GM23338 (cell line): ENCODE data around the gene PTGDR2. TPM values are rescaled to one million over a fixed set of nuclear protein-coding genes. Genes with fewer than 3 reads are reported as not detected.

Experiments used
- ATAC-seq: fragments of 200-7000 bp; cut with Tn5 transposase; 3 replicates; pipeline ENCODE4 v1.9.1; 2020
- DNase-seq: peaks from one replicate; pipeline ENCODE4 v3.0.0-alpha.2; 2015; ENCODE audit warnings: low spot score
- H2AFZ ChIP-seq: fragments of 200-600 bp; sonication (generic); 2 replicates; pipeline ENCODE4 v1.8.0; 2016; ENCODE audit warnings: antibody characterized with exemption, mild to moderate bottlenecking, moderate library complexity
- H3F3A ChIP-seq: fragments of 200-600 bp; sonication (generic); replicated peaks from 2 replicates; pipeline ENCODE4 v1.8.0; 2017; ENCODE audit warnings: antibody characterized with exemption, mixed run types, low read depth
- H3K27ac ChIP-seq: fragments of 200-600 bp; sonication (generic); 2 replicates; pipeline ENCODE4 v1.6.1; 2016; ENCODE audit warnings: low read depth
- H3K27me3 ChIP-seq: fragments of 200-600 bp; sonication (generic); 2 replicates; pipeline ENCODE4 v1.8.0; 2016; ENCODE audit warnings: mild to moderate bottlenecking, mixed run types, moderate library complexity; ENCODE audit not compliant: insufficient read depth
- H3K36me3 ChIP-seq: fragments of 200-600 bp; sonication (generic); 2 replicates; pipeline ENCODE4 v1.8.0; 2016; ENCODE audit warnings: mild to moderate bottlenecking; ENCODE audit not compliant: insufficient read depth
- H3K4me1 ChIP-seq: fragments of 200-600 bp; sonication (generic); 2 replicates; pipeline ENCODE4 v1.8.0; 2016; ENCODE audit warnings: mild to moderate bottlenecking, moderate library complexity; ENCODE audit not compliant: insufficient read depth
- H3K4me2 ChIP-seq: fragments of 200-600 bp; sonication (generic); 2 replicates; pipeline ENCODE4 v1.7.1; 2017; ENCODE audit warnings: mixed run types
- H3K4me3 ChIP-seq: fragments of 200-600 bp; sonication (generic); 2 replicates; pipeline ENCODE4 v1.6.1; 2016; ENCODE audit warnings: mixed run types
- H3K79me2 ChIP-seq: fragments of 200-600 bp; sonication (generic); replicated peaks from 2 replicates; pipeline ENCODE4 v1.8.0; 2017; ENCODE audit warnings: mild to moderate bottlenecking; ENCODE audit not compliant: insufficient read depth
- H3K9me2 ChIP-seq: fragments of 200-600 bp; sonication (generic); 2 replicates; pipeline ENCODE4 v1.8.0; 2017; ENCODE audit not compliant: insufficient read depth
- H4K20me1 ChIP-seq: fragments of 200-600 bp; sonication (generic); replicated peaks from 2 replicates; pipeline ENCODE4 v1.8.0; 2017; ENCODE audit warnings: mild to moderate bottlenecking; ENCODE audit not compliant: insufficient read depth
- H3K27ac Mint-ChIP-seq: 2 replicates; pipeline ENCODE4 v1.8.0; 2020; ENCODE audit warnings: inconsistent platforms, mild to moderate bottlenecking, moderate library complexity, mixed read lengths
- H3K27me3 Mint-ChIP-seq: 3 replicates; pipeline ENCODE4 v1.8.0; 2022; ENCODE audit warnings: low read depth, mild to moderate bottlenecking, moderate library complexity, mixed read lengths, inconsistent platforms; ENCODE audit not compliant: insufficient read depth, poor library complexity
- H3K36me3 Mint-ChIP-seq: 3 replicates; pipeline ENCODE4 v1.8.0; 2021; ENCODE audit warnings: low read depth, mild to moderate bottlenecking, inconsistent platforms, moderate library complexity, mixed read lengths
- H3K4me1 Mint-ChIP-seq: 3 replicates; pipeline ENCODE4 v1.8.0; 2020; ENCODE audit warnings: mild to moderate bottlenecking, inconsistent platforms, mixed read lengths
- H3K4me3 Mint-ChIP-seq: 3 replicates; pipeline ENCODE4 v1.8.0; 2021; ENCODE audit warnings: moderate library complexity, mild to moderate bottlenecking, inconsistent platforms, mixed read lengths
- H3K9me3 Mint-ChIP-seq: 3 replicates; pipeline ENCODE4 v1.8.0; 2020; ENCODE audit warnings: moderate library complexity, mild to moderate bottlenecking, inconsistent platforms, mixed read lengths
- CREB1 ChIP-seq: fragments of 250-450 bp; sonication (Bioruptor Pico); IDR thresholded peaks from 2 replicates; pipeline ENCODE4 v1.5.0; 2020; ENCODE audit warnings: low read depth, mild to moderate bottlenecking, moderate library complexity
- EZH2phosphoT487 ChIP-seq: fragments of 200-600 bp; sonication (generic); IDR thresholded peaks from one replicate; pipeline ENCODE4 v1.8.1; 2018; ENCODE audit warnings: antibody characterized with exemption; ENCODE audit not compliant: unreplicated experiment
- JUNB ChIP-seq: IDR thresholded peaks from one replicate; pipeline ENCODE4 v1.6.1; 2016; ENCODE audit warnings: antibody characterized with exemption; ENCODE audit not compliant: unreplicated experiment
- POLR2AphosphoS5 ChIP-seq: IDR thresholded peaks from 2 replicates; pipeline ENCODE4 v1.6.1; 2016; ENCODE audit warnings: antibody characterized with exemption, low read depth
- STAT1 ChIP-seq: IDR thresholded peaks from one replicate; pipeline ENCODE4 v1.6.1; 2016; ENCODE audit warnings: antibody characterized with exemption; ENCODE audit not compliant: unreplicated experiment
- polyA plus RNA-seq: library from polyadenylated mRNA; unstranded; fragments of >200 nt; fragmentation: Nextera tagmentation; extraction: Ambion mirVana; gene quantifications from 2 replicates; pipeline ENCODE4 v1.2.1, GENCODE V29; 2016
- total RNA-seq: library from RNA; depleted of rRNA; stranded (reverse); fragments of >200 nt; shearing (Covaris generic); gene quantifications from 2 replicates; pipeline ENCODE4 v1.2.3, GENCODE V29; 2014
- TF ChIP-seq, protein P1 (sequence below): fragments of 250-450 bp; sonication (Bioruptor Pico); IDR thresholded peaks from 2 replicates; pipeline ENCODE4 v1.5.0; 2020; ENCODE audit warnings: mild to moderate bottlenecking, moderate library complexity
- TF ChIP-seq, protein P2 (sequence below): IDR thresholded peaks from 2 replicates; pipeline ENCODE4 v1.6.1; 2016; ENCODE audit warnings: antibody characterized with exemption

The PTGDR2 gene
- total and polyA plus RNA-seq, 2 experiments from 2014 or later = 0.24 to 0.73 TPM

DNA sequence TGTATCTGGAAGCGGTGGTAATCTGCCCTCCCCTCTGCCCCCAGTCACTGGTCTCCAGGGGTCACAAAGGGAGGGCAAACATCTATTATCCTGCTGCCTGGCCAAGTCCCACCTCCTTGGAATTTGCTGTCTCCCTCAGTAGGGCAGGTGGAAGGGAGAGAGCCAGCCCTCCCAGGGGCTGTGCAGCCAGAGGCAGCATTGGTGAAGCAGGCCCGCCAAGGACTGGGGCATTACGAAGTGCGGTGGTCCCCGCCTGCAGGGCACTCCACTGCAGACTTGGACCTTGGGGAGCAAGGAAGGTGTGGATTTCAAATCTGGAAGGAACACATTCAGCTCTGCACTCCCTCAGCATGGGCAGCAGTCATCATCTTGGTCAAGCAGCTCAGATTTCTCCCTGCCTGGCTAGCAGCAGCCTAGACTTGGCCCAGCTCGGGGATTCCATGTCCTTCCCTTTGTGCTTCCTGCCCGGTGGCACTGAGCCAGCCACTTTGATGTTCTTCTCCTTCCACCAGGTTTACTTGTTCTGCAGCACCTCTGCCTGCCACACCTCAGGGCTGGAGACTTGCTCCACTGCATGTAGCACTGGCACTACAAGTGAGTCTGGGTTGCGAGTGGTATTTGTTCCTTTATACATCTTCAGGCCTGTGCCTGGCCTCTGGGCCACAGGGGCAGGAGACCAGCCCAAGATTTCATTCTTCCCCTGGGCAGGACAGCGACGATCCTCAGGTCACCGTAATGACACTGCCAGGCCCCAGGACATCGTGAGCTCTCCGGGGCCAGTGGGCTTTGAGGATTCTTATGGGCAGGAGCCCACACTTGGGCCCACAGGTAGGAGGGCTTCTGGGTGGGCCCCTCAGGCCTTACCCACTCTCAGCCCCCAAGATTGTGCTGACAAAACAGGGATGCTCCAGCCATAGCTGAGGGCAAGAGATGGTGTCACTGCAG is 18.9 kb upstream of the PTGDR2 start (continued):
- TF ChIP-seq, protein P1, sequence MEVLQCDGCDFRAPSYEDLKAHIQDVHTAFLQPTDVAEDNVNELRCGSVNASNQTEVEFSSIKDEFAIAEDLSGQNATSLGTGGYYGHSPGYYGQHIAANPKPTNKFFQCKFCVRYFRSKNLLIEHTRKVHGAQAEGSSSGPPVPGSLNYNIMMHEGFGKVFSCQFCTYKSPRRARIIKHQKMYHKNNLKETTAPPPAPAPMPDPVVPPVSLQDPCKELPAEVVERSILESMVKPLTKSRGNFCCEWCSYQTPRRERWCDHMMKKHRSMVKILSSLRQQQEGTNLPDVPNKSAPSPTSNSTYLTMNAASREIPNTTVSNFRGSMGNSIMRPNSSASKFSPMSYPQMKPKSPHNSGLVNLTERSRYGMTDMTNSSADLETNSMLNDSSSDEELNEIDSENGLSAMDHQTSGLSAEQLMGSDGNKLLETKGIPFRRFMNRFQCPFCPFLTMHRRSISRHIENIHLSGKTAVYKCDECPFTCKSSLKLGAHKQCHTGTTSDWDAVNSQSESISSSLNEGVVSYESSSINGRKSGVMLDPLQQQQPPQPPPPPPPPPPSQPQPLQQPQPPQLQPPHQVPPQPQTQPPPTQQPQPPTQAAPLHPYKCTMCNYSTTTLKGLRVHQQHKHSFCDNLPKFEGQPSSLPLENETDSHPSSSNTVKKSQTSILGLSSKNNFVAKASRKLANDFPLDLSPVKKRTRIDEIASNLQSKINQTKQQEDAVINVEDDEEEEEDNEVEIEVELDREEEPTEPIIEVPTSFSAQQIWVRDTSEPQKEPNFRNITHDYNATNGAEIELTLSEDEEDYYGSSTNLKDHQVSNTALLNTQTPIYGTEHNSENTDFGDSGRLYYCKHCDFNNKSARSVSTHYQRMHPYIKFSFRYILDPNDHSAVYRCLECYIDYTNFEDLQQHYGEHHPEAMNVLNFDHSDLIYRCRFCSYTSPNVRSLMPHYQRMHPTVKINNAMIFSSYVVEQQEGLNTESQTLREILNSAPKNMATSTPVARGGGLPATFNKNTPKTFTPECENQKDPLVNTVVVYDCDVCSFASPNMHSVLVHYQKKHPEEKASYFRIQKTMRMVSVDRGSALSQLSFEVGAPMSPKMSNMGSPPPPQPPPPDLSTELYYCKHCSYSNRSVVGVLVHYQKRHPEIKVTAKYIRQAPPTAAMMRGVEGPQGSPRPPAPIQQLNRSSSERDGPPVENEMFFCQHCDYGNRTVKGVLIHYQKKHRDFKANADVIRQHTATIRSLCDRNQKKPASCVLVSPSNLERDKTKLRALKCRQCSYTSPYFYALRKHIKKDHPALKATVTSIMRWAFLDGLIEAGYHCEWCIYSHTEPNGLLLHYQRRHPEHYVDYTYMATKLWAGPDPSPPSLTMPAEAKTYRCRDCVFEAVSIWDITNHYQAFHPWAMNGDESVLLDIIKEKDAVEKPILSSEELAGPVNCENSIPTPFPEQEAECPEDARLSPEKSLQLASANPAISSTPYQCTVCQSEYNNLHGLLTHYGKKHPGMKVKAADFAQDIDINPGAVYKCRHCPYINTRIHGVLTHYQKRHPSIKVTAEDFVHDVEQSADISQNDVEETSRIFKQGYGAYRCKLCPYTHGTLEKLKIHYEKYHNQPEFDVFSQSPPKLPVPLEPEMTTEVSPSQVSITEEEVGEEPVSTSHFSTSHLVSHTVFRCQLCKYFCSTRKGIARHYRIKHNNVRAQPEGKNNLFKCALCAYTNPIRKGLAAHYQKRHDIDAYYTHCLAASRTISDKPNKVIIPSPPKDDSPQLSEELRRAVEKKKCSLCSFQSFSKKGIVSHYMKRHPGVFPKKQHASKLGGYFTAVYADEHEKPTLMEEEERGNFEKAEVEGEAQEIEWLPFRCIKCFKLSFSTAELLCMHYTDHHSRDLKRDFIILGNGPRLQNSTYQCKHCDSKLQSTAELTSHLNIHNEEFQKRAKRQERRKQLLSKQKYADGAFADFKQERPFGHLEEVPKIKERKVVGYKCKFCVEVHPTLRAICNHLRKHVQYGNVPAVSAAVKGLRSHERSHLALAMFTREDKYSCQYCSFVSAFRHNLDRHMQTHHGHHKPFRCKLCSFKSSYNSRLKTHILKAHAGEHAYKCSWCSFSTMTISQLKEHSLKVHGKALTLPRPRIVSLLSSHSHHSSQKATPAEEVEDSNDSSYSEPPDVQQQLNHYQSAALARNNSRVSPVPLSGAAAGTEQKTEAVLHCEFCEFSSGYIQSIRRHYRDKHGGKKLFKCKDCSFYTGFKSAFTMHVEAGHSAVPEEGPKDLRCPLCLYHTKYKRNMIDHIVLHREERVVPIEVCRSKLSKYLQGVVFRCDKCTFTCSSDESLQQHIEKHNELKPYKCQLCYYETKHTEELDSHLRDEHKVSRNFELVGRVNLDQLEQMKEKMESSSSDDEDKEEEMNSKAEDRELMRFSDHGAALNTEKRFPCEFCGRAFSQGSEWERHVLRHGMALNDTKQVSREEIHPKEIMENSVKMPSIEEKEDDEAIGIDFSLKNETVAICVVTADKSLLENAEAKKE (CRISPR knock-in tag) = no peak
- TF ChIP-seq JUNB = no peak

DNA sequence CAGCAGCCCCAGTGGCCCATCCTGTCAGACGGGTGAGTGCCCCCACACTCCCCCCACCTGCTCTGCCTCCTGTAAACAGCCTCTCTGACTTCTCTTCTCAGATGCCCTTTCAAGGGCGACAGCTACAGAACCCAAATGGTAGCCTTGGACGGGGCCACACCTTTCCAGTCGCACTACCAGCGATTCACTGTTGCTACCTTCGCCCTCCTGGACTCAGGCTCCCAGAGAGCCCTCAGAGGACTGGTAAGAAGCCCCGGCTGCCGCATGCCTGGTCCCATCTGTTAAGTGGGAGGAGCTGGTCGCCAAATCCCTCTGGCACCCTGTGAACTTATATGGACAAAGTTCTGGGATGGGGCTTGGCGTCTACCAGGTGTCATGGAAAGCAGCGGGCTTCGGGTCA is 17.8 kb upstream of the PTGDR2 start:
- Mint-ChIP-seq H3K4me1 (peaks cover 6% of the 10 kb centered on the region; the same call in 2 of the 3 replicates), H3K9me3 (no peaks in the 10 kb centered on the region; the same call in 2 of the 3 replicates), H3K27ac (no peak overlapping the region), H3K4me3 (no peak overlapping the region), H3K36me3 (no peaks in the 10 kb centered on the region), H3K27me3 (peaks cover 2% of the 10 kb centered on the region)
- H3K9me2 ChIP-seq = no peaks in the 10 kb centered on the region
- H3K4me3 ChIP-seq = no peak overlapping the region
- H3K79me2 ChIP-seq = no peaks in the 10 kb centered on the region
- no peaks in the 10 kb centered on the region for H3K27me3 ChIP-seq
- H3K4me1 ChIP-seq = no peaks in the 10 kb centered on the region
- no peak overlapping the region for H3K4me2 ChIP-seq
- no peak for DNase-seq
- H3F3A ChIP-seq = no peaks in the 10 kb centered on the region
- H2AFZ ChIP-seq = no peak overlapping the region
- no peak for ATAC-seq
- no peaks in the 10 kb centered on the region for H4K20me1 ChIP-seq
- H3K27ac ChIP-seq = no peak overlapping the region
- no peaks in the 10 kb centered on the region for H3K36me3 ChIP-seq
- TF ChIP-seq STAT1 = no peak
- TF ChIP-seq POLR2AphosphoS5 = no peak
- TF ChIP-seq CREB1 (CRISPR knock-in tag) = no peak
- TF ChIP-seq, protein P1 (CRISPR knock-in tag) = no peak
- no peak for TF ChIP-seq JUNB
- TF ChIP-seq EZH2phosphoT487 = no peak
- TF ChIP-seq, protein P2, sequence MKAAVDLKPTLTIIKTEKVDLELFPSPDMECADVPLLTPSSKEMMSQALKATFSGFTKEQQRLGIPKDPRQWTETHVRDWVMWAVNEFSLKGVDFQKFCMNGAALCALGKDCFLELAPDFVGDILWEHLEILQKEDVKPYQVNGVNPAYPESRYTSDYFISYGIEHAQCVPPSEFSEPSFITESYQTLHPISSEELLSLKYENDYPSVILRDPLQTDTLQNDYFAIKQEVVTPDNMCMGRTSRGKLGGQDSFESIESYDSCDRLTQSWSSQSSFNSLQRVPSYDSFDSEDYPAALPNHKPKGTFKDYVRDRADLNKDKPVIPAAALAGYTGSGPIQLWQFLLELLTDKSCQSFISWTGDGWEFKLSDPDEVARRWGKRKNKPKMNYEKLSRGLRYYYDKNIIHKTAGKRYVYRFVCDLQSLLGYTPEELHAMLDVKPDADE = no peak
